SK-N-SH (cell line): ENCODE data around the gene NACC1. TPM values are rescaled to one million over a fixed set of nuclear protein-coding genes. Genes with fewer than 3 reads are reported as not detected.

Experiments used
- CTCF ChIA-PET: fragments of 300-600, 350-600 bp; formaldehyde crosslinking; extraction: SDS; loops from one replicate; lab custom pipeline; 2021; lab: Yijun Ruan, JAX
- POLR2A ChIA-PET: fragments of 350-600 bp; sonication (Branson Sonifier 250); formaldehyde crosslinking; extraction: SDS; loops from one replicate; lab custom pipeline; 2020; ENCODE audit warnings: antibody characterized with exemption, inconsistent platforms; lab: Yijun Ruan, JAX
- DNase-seq: peaks from one replicate; pipeline ENCODE4 v3.0.0; 2012
- H2AFZ ChIP-seq: fragments of 200-600 bp; sonication (generic); 2 replicates; pipeline ENCODE4 v1.8.1; 2016; ENCODE audit warnings: antibody characterized with exemption, mild to moderate bottlenecking, low read depth
- H3F3A ChIP-seq: fragments of 200-600 bp; sonication (generic); replicated peaks from 2 replicates; pipeline ENCODE3; 2016; ENCODE audit warnings: antibody characterized with exemption, mild to moderate bottlenecking; ENCODE audit not compliant: insufficient read depth
- H3K27ac ChIP-seq, 2 experiments: fragments of 200-500 bp in 1 of 2; fragments of 200-600 bp in 1 of 2; sonication (Bioruptor generic) in 1 of 2; sonication (generic), shearing (Covaris generic) in 1 of 2; 2 replicates each; pipeline versions ENCODE4 v1.5.1 to v1.6.1; 2014 to 2016; ENCODE audit warnings: low read depth in 2 of 2, inconsistent platforms in 1 of 2, low read length in 1 of 2, mild to moderate bottlenecking in 1 of 2, mixed read lengths in 1 of 2
- H3K27me3 ChIP-seq: fragments of 200-600 bp; sonication (generic), shearing (Covaris generic); 2 replicates; pipeline ENCODE4 v1.6.1; 2016; ENCODE audit warnings: mixed run types; ENCODE audit not compliant: insufficient read depth
- H3K36me3 ChIP-seq, 2 experiments: fragments of 200-500 bp in 1 of 2; fragments of 200-600 bp in 1 of 2; sonication (Bioruptor generic) in 1 of 2; sonication (generic) in 1 of 2; replicated peaks in 1 of 2; 2 replicates each; pipeline versions ENCODE3 to v1.5.1; 2014 to 2016; ENCODE audit warnings: low read length in 1 of 2, mild to moderate bottlenecking in 1 of 2; ENCODE audit not compliant: insufficient read depth in 2 of 2, control insufficient read depth in 1 of 2
- H3K4me1 ChIP-seq, 2 experiments: fragments of 200-500 bp in 1 of 2; fragments of 200-600 bp in 1 of 2; sonication (Bioruptor generic) in 1 of 2; sonication (generic), shearing (Covaris generic) in 1 of 2; 2 replicates each; pipeline versions ENCODE4 v1.5.1 to v1.6.1; 2014 to 2016; ENCODE audit warnings: low read depth in 1 of 2, low read length in 1 of 2, mixed run types in 1 of 2; ENCODE audit not compliant: insufficient read depth in 2 of 2, control insufficient read depth in 1 of 2
- H3K4me2 ChIP-seq: fragments of 200-600 bp; sonication (generic), shearing (Covaris generic); 2 replicates; pipeline ENCODE4 v1.6.1; 2017; ENCODE audit warnings: mixed run types
- H3K4me3 ChIP-seq, 2 experiments: fragments of 200-500 bp in 1 of 2; fragments of 200-600 bp in 1 of 2; sonication (Bioruptor generic) in 1 of 2; sonication (generic), shearing (Covaris generic) in 1 of 2; 2 replicates each; pipeline versions ENCODE4 v1.5.1 to v1.8.1; 2014 to 2016; ENCODE audit warnings: low read depth in 2 of 2, inconsistent platforms in 1 of 2, low read length in 1 of 2, mild to moderate bottlenecking in 1 of 2, mixed read lengths in 1 of 2, moderate library complexity in 1 of 2
- H3K79me2 ChIP-seq: fragments of 200-600 bp; sonication (generic); 2 replicates; pipeline ENCODE4 v1.8.1; 2017; ENCODE audit warnings: mild to moderate bottlenecking; ENCODE audit not compliant: insufficient read depth
- H3K9ac ChIP-seq: fragments of 200-600 bp; sonication (generic); 2 replicates; pipeline ENCODE4 v1.6.1; 2017; ENCODE audit warnings: mixed run types
- H3K9me2 ChIP-seq: fragments of 200-600 bp; sonication (generic); 2 replicates; pipeline ENCODE4 v1.6.1; 2017; ENCODE audit warnings: mixed run types
- H3K9me3 ChIP-seq: fragments of 200-600 bp; sonication (generic); 2 replicates; pipeline ENCODE4 v1.6.1; 2017; ENCODE audit warnings: mixed run types, mild to moderate bottlenecking, moderate library complexity
- H4K20me1 ChIP-seq: fragments of 200-600 bp; sonication (generic); 2 replicates; pipeline ENCODE4 v1.6.1; 2017; ENCODE audit warnings: mild to moderate bottlenecking, mixed run types; ENCODE audit not compliant: insufficient read depth
- EP300 ChIP-seq, 2 experiments: IDR thresholded peaks; 2 replicates each; pipeline versions ENCODE4 v1.4.0 to v1.6.1; 2012; ENCODE audit warnings: borderline replicate concordance in 1 of 2, low read depth in 1 of 2, low read length in 1 of 2
- FOSL2 ChIP-seq: IDR thresholded peaks from 2 replicates; pipeline ENCODE4 v1.4.0; 2012; ENCODE audit warnings: low read depth, mild to moderate bottlenecking, moderate library complexity, borderline replicate concordance
- FOXJ3 ChIP-seq: sonication (generic); formaldehyde crosslinking; IDR thresholded peaks from 2 replicates; pipeline ENCODE4 v1.5.1; 2020; ENCODE audit warnings: mild to moderate bottlenecking, missing genetic modification reagents
- FOXM1 ChIP-seq: IDR thresholded peaks from 2 replicates; pipeline ENCODE4 v1.4.0; 2012; ENCODE audit warnings: low read depth, mild to moderate bottlenecking
- GABPA ChIP-seq: IDR thresholded peaks from 2 replicates; pipeline ENCODE4 v1.4.0; 2012; ENCODE audit warnings: low read depth, mild to moderate bottlenecking
- MXI1 ChIP-seq: IDR thresholded peaks from 2 replicates; pipeline ENCODE4 v1.6.1; 2012; ENCODE audit warnings: mild to moderate bottlenecking, low read depth, low read length, improper control_type of control experiment
- NRF1 ChIP-seq: IDR thresholded peaks from 2 replicates; pipeline ENCODE4 v1.6.1; 2012; ENCODE audit warnings: low read depth, mild to moderate bottlenecking, low read length
- RCOR1 ChIP-seq: fragments of 150-350 bp; IDR thresholded peaks from 2 replicates; pipeline ENCODE4 v1.6.1; 2017; ENCODE audit warnings: antibody characterized with exemption, low read length
- RFX5 ChIP-seq: IDR thresholded peaks from 2 replicates; pipeline ENCODE4 v1.6.1; 2012; ENCODE audit warnings: mild to moderate bottlenecking, improper control_type of control experiment, low read length
- SIN3A ChIP-seq: IDR thresholded peaks from 2 replicates; pipeline ENCODE4 v1.6.1; 2012; ENCODE audit warnings: low read depth, mild to moderate bottlenecking, low read length, moderate library complexity, borderline replicate concordance
- SMC3 ChIP-seq: IDR thresholded peaks from 2 replicates; pipeline ENCODE4 v1.6.1; 2012; ENCODE audit warnings: low read depth, low read length, improper control_type of control experiment
- TAF1 ChIP-seq: IDR thresholded peaks from 2 replicates; pipeline ENCODE4 v1.6.1; 2012; ENCODE audit warnings: low read depth, mild to moderate bottlenecking, low read length, moderate library complexity, borderline replicate concordance
- TEAD4 ChIP-seq: IDR thresholded peaks from 2 replicates; pipeline ENCODE4 v1.4.0; 2012; ENCODE audit warnings: mild to moderate bottlenecking, borderline replicate concordance; ENCODE audit not compliant: insufficient read depth
- USF1 ChIP-seq: IDR thresholded peaks from 2 replicates; pipeline ENCODE4 v1.4.0; 2012; ENCODE audit warnings: low read depth, borderline replicate concordance
- YY1 ChIP-seq: IDR thresholded peaks from 2 replicates; pipeline ENCODE4 v1.4.0; 2012; ENCODE audit warnings: low read depth, mild to moderate bottlenecking
- ZBTB33 ChIP-seq: IDR thresholded peaks from 2 replicates; pipeline ENCODE4 v1.4.0; 2012; ENCODE audit warnings: low read depth, borderline replicate concordance
- WGBS: methylation state at CpG from one replicate; pipeline ENCODE4 v1.1.6; 2017; ENCODE audit warnings: low lambda C conversion rate; 5-methylcytosine and 5-hydroxymethylcytosine counted together
- polyA plus RNA-seq, 3 experiments: library from polyadenylated mRNA; depleted of rRNA; stranded (reverse); fragments of >200 nt; gene quantifications; 2 replicates each; pipeline ENCODE4 v1.2.3, GENCODE V29; 2012
- TF ChIP-seq, protein P1 (sequence below): fragments of 150-350 bp; IDR thresholded peaks from 2 replicates; pipeline ENCODE4 v1.6.1; 2016; ENCODE audit warnings: mild to moderate bottlenecking, low read depth, low read length
- TF ChIP-seq, protein P2 (sequence below): IDR thresholded peaks from 2 replicates; pipeline ENCODE4; 2012
- TF ChIP-seq, protein P3 (sequence below): IDR thresholded peaks from 2 replicates; pipeline ENCODE4 v1.4.0; 2012; ENCODE audit warnings: low read depth

NACC1 gene
- polyA plus RNA-seq, 1 of the 3 experiments (the other 2 are of a cell fraction) = 127 TPM

DNA sequence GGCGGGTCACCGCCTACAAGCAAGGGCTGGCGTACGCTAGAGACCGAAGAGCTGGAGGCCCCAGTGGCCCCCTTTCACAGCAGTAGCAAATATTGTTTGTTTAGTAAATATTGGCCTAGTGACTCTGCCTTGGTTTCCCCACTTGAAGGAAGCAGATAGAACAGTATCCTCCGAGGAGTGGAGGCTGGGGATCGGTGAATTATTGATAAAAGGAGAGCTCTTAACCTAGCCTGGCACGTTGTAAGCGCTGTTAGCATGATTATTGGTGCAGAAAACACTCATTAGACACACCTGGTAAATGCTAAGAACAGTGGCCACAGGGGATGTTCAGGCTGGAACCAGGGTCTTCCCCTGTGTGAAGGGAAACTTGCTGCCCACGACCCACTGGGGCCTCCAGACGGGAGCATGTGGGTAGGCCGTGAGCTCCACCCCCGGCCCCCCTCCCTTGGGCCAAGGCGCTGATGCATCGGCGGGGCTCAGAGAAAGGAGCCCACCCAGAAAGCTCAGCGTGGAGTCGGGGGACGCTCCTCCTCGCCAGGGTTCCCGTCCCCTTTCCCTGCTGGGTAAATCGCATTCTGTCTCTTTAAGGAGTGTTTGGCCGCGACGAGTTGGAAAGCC, 34.4 kb downstream of the NACC1 start:
- POLR2A ChIA-PET = interaction anchor here (0.7 to 2.2 kb wide), 17 partner anchors 9 to 1973 kb away, joined by 3 to 73 read pairs (median 4); partner anchors contain the start of genes DAND5, GCDH and NACC1
- Histone ChIP-seq H3K27me3 (no peaks in the 10 kb centered on the region), H3F3A (peaks cover 36% of the 10 kb centered on the region), H3K9ac (peak overlapping the region; percentile 93), H3K4me1 (peaks cover 4 to 23% of the 10 kb centered on the region in 2 experiments; a peak in 1 of 4 replicates), H3K4me2 (peak overlapping the region; percentile 98), H3K4me3 (peak overlapping the region; percentile 76 to 90), H3K9me2 (no peaks in the 10 kb centered on the region), H3K27ac (peak overlapping the region; percentile 98 to 99), H3K36me3 (peaks cover 0 to 19% of the 10 kb centered on the region in 2 experiments), H2AFZ (peak overlapping the region; percentile 39; the same call in 1 of the 2 replicates), H3K9me3 (no peaks in the 10 kb centered on the region), H4K20me1 (peaks cover 25% of the 10 kb centered on the region), H3K79me2 (peaks cover 62% of the 10 kb centered on the region)
- 3% methylated on average over 15 of the region's 25 CpGs for WGBS
- no peak for TF ChIP-seq ZBTB33
- TF ChIP-seq MXI1 = no peak
- TF ChIP-seq SIN3A = no peak
- TF ChIP-seq, protein P1, sequence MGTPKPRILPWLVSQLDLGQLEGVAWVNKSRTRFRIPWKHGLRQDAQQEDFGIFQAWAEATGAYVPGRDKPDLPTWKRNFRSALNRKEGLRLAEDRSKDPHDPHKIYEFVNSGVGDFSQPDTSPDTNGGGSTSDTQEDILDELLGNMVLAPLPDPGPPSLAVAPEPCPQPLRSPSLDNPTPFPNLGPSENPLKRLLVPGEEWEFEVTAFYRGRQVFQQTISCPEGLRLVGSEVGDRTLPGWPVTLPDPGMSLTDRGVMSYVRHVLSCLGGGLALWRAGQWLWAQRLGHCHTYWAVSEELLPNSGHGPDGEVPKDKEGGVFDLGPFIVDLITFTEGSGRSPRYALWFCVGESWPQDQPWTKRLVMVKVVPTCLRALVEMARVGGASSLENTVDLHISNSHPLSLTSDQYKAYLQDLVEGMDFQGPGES = no peak
- TF ChIP-seq, protein P2, sequence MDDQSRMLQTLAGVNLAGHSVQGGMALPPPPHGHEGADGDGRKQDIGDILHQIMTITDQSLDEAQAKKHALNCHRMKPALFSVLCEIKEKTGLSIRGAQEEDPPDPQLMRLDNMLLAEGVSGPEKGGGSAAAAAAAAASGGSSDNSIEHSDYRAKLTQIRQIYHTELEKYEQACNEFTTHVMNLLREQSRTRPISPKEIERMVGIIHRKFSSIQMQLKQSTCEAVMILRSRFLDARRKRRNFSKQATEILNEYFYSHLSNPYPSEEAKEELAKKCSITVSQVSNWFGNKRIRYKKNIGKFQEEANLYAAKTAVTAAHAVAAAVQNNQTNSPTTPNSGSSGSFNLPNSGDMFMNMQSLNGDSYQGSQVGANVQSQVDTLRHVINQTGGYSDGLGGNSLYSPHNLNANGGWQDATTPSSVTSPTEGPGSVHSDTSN = no peak
- TF ChIP-seq, protein P3, sequence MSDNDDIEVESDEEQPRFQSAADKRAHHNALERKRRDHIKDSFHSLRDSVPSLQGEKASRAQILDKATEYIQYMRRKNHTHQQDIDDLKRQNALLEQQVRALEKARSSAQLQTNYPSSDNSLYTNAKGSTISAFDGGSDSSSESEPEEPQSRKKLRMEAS = peak; percentile 75; the same call in 1 of the 2 replicates
- CTCF ChIA-PET = interaction anchor here (0.6 to 1.8 kb wide), 16 partner anchors 11 to 187 kb away, joined by 3 to 11 read pairs (median 4); partner anchors contain the start of genes DAND5 and NACC1
- no peak for DNase-seq

GRCh38 chr19:13152974-13153568, 35.0 kb downstream of the NACC1 start:
- Histone ChIP-seq H2AFZ (no peak overlapping the region), H3K27me3 (no peaks in the 10 kb centered on the region), H3K4me2 (peak overlapping the region; percentile 98), H3K27ac (peak overlapping the region; percentile 98 to 99), H4K20me1 (peaks cover 25% of the 10 kb centered on the region), H3K9me3 (no peaks in the 10 kb centered on the region), H3K79me2 (peaks cover 60% of the 10 kb centered on the region), H3F3A (peaks cover 40% of the 10 kb centered on the region), H3K36me3 (peaks cover 0 to 19% of the 10 kb centered on the region in 2 experiments), H3K4me1 (peaks cover 4 to 23% of the 10 kb centered on the region in 2 experiments; a peak in 1 of 4 replicates), H3K9ac (peak overlapping the region; percentile 93), H3K9me2 (no peaks in the 10 kb centered on the region), H3K4me3 (peak overlapping the region; percentile 76 to 90)
- ChIA-PET POLR2A (interaction anchor here (0.5 to 2.2 kb wide), 14 partner anchors 10 to 921 kb away, joined by 3 to 73 read pairs (median 5); partner anchors contain the start of genes DAND5, GCDH and NACC1), CTCF (interaction anchor here (0.6 to 1.8 kb wide), 15 partner anchors 10 to 188 kb away, joined by 3 to 11 read pairs (median 4); partner anchors contain the start of genes DAND5 and NACC1)
- DNase-seq = peak; percentile 92
- WGBS = 1% methylated on average over 20 of the region's 59 CpGs
- TF ChIP-seq MXI1 (peak; percentile 76), NRF1 (no peak), YY1 (no peak), RCOR1 (peak; percentile 54; the same call in 1 of the 2 replicates), SMC3 (no peak), USF1 (no peak), EP300 (IDR thresholded peaks at IDR 0.05; ENCODE audit: borderline replicate concordance in 1 of 2, low read depth in 1 of 2, low read length in 1 of 2) (no peak), FOSL2 (no peak), GABPA (0 out of 2 replicates have a peak, but pooled peaks have one; percentile 7), FOXM1 (no peak), TAF1 (peak; percentile 99), FOXJ3 (no peak), RFX5 (no peak), TEAD4 (no peak)
